Neutrophil (primary cell): ENCODE results near the gene TRIM26.

Source experiments
- H3K27ac ChIP-seq: fragments of 200-600 bp; sonication (generic); 2 replicates; pipeline ENCODE4 v1.5.1; 2016; ENCODE audit warnings: mild to moderate bottlenecking, moderate library complexity
- H3K27me3 ChIP-seq: fragments of 200-600 bp; sonication (generic); 2 replicates; pipeline ENCODE4 v1.6.0; 2016; ENCODE audit warnings: mild to moderate bottlenecking
- H3K36me3 ChIP-seq: fragments of 200-600 bp; sonication (generic); 2 replicates; pipeline ENCODE4 v1.5.1; 2017
- H3K4me1 ChIP-seq, 2 experiments: fragments of 200-600 bp in 1 of 2; sonication (generic) in 1 of 2; 1 replicate in 1 of 2; 2 replicates in 1 of 2; pipeline versions ENCODE4 v1.5.1 to v1.6.1; 2013 to 2016; ENCODE audit warnings: low read depth in 1 of 2, low read length in 1 of 2, mild to moderate bottlenecking in 1 of 2, moderate library complexity in 1 of 2; ENCODE audit not compliant: control insufficient read depth in 1 of 2, insufficient read depth in 1 of 2
- H3K4me3 ChIP-seq, 2 experiments: fragments of 200-600 bp in 1 of 2; sonication (generic) in 1 of 2; 1 replicate in 1 of 2; 2 replicates in 1 of 2; pipeline ENCODE4 v1.5.1; 2013 to 2016; ENCODE audit warnings: low read depth in 1 of 2, low read length in 1 of 2, mild to moderate bottlenecking in 1 of 2, moderate library complexity in 1 of 2
- H3K9me3 ChIP-seq: fragments of 200-600 bp; sonication (generic); 2 replicates; pipeline ENCODE4 v1.5.1; 2016
- TF ChIP-seq, protein P1 (sequence below): fragments of 200-600 bp; sonication (generic); IDR thresholded peaks from 2 replicates; pipeline ENCODE4 v1.5.1; 2016; ENCODE audit warnings: antibody characterized with exemption

The TRIM26 gene

GRCh38 chr6:30213957-30214656 is 901 bp upstream of the TRIM26 start:
- Histone ChIP-seq H3K36me3 (no peaks in the 10 kb centered on the region), H3K9me3 (no peaks in the 10 kb centered on the region), H3K4me1 (peaks cover 23 to 25% of the 10 kb centered on the region in 2 experiments), H3K27me3 (no peaks in the 10 kb centered on the region), H3K27ac (peak overlapping the region; percentile 94), H3K4me3 (peak overlapping the region; percentile 84 to 99)
- TF ChIP-seq, protein P1, sequence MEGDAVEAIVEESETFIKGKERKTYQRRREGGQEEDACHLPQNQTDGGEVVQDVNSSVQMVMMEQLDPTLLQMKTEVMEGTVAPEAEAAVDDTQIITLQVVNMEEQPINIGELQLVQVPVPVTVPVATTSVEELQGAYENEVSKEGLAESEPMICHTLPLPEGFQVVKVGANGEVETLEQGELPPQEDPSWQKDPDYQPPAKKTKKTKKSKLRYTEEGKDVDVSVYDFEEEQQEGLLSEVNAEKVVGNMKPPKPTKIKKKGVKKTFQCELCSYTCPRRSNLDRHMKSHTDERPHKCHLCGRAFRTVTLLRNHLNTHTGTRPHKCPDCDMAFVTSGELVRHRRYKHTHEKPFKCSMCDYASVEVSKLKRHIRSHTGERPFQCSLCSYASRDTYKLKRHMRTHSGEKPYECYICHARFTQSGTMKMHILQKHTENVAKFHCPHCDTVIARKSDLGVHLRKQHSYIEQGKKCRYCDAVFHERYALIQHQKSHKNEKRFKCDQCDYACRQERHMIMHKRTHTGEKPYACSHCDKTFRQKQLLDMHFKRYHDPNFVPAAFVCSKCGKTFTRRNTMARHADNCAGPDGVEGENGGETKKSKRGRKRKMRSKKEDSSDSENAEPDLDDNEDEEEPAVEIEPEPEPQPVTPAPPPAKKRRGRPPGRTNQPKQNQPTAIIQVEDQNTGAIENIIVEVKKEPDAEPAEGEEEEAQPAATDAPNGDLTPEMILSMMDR, result no peak

- H3K36me3 ChIP-seq, result no peaks in the 10 kb centered on the region
- H3K27me3 ChIP-seq, result no peaks in the 10 kb centered on the region
- TF ChIP-seq, protein P1, result no peak
- H3K9me3 ChIP-seq, result no peaks in the 10 kb centered on the region
- H3K27ac ChIP-seq, result peak overlapping the region; percentile 94
- peak overlapping the region; percentile 84 to 99 for H3K4me3 ChIP-seq
- H3K4me1 ChIP-seq, result peaks cover 23 to 25% of the 10 kb centered on the region in 2 experiments
Measured at GRCh38 chr6:30213667-30213956, 406 bp upstream of the TRIM26 start.

DNA sequence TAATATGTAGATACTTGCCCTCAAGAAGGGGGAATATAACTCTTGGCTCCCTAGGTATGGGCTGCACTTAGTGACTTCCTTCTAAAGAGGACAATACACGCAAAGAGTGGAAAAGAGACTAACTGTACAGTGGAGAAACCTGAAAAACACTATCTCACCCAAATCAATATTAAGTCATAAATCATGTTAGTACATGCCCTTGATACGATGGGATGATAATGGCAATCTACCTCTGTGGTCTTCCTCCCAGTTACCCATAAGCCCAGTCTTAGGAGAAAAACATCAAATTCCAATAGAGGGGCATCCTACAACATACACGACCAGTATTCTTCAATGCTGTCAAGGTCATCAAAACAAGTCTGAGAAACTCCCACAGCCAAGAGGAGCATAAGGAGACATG is 1.3 kb downstream of the TRIM26 start:
- peak overlapping the region in 1 of 2 experiments; percentile 84 for H3K4me3 ChIP-seq
- no peaks in the 10 kb centered on the region for H3K36me3 ChIP-seq
- no peaks in the 10 kb centered on the region for H3K9me3 ChIP-seq
- H3K4me1 ChIP-seq, result peaks cover 34 to 35% of the 10 kb centered on the region in 2 experiments
- H3K27me3 ChIP-seq, result no peaks in the 10 kb centered on the region
- H3K27ac ChIP-seq, result no peak overlapping the region
- TF ChIP-seq, protein P1, result no peak

DNA sequence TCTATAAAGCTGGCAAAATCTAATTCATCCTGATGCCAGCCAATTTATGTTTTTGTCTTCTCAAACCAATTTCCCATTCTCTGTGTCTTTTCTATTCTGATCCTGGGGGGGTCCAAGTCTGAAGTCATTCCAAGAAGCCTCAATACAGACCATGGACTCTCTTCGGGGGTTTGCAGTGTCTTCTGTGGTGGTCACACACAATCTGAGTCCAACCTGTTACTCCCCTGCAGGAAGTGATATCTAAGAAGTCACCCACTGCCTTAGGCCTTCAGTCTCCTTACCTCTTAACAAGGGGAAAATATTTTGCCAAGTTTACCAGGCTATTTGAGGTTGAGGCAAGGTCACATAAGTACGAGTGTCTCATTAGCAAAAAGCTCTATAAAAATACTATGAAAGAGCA is 1.9 kb downstream of the TRIM26 start:
- no peaks in the 10 kb centered on the region for H3K9me3 ChIP-seq
- H3K36me3 ChIP-seq, result no peaks in the 10 kb centered on the region
- H3K4me1 ChIP-seq, result peaks cover 39% of the 10 kb centered on the region in 2 experiments
- H3K27ac ChIP-seq, result no peak overlapping the region
- no peak overlapping the region for H3K4me3 ChIP-seq
- TF ChIP-seq, protein P1, result no peak
- no peaks in the 10 kb centered on the region for H3K27me3 ChIP-seq

- no peaks in the 10 kb centered on the region for H3K27me3 ChIP-seq
- TF ChIP-seq, protein P1, result no peak
- H3K27ac ChIP-seq, result no peak overlapping the region
- no peaks in the 10 kb centered on the region for H3K9me3 ChIP-seq
- H3K36me3 ChIP-seq, result peaks cover 5% of the 10 kb centered on the region
- H3K4me3 ChIP-seq, result no peak overlapping the region
- H3K4me1 ChIP-seq, result peaks cover 35 to 39% of the 10 kb centered on the region in 2 experiments
Measured at GRCh38 chr6:30207619-30208295, 5.4 kb downstream of the TRIM26 start.
